Loucy (cell line): Measurements from ENCODE around the gene GNB3.

Source experiments
- EZH2phosphoT487 ChIP-seq: fragments of 200-600 bp; IDR thresholded peaks from 2 replicates; pipeline ENCODE4 v1.6.1; 2018; ENCODE audit warnings: antibody characterized with exemption, mild to moderate bottlenecking, moderate library complexity, borderline replicate concordance
- TF ChIP-seq, protein P1 (sequence below): fragments of 200-600 bp; sonication (generic); conservative IDR thresholded peaks from 2 replicates; pipeline ENCODE4 v1.5.1; 2014; ENCODE audit warnings: mild to moderate bottlenecking, antibody characterized with exemption, low read length

- TF ChIP-seq EZH2phosphoT487 = no peak
- TF ChIP-seq, protein P1, sequence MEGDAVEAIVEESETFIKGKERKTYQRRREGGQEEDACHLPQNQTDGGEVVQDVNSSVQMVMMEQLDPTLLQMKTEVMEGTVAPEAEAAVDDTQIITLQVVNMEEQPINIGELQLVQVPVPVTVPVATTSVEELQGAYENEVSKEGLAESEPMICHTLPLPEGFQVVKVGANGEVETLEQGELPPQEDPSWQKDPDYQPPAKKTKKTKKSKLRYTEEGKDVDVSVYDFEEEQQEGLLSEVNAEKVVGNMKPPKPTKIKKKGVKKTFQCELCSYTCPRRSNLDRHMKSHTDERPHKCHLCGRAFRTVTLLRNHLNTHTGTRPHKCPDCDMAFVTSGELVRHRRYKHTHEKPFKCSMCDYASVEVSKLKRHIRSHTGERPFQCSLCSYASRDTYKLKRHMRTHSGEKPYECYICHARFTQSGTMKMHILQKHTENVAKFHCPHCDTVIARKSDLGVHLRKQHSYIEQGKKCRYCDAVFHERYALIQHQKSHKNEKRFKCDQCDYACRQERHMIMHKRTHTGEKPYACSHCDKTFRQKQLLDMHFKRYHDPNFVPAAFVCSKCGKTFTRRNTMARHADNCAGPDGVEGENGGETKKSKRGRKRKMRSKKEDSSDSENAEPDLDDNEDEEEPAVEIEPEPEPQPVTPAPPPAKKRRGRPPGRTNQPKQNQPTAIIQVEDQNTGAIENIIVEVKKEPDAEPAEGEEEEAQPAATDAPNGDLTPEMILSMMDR = no peak
Observed at GRCh38 chr12:6828781-6829535, 11.8 kb upstream of the GNB3 start.
